ENCODE results near the gene VPS45. TPM values are rescaled to one million over a fixed set of nuclear protein-coding genes. Genes with fewer than 3 reads are reported as not detected.
"Not testable (repeated sequence)": the region's sequence is repeated elsewhere in the genome, so short reads cannot be mapped to it uniquely, and the experiment has no call there.

The VPS45 gene
- total RNA-seq, 1 experiment from 2014 or later, result 48.5 TPM

- no peak for DNase-seq (ENCODE audit: low read depth)
These were observed 93.5 kb downstream of the VPS45 start for GRCh38 chr1:150160964-150161621.

DNA sequence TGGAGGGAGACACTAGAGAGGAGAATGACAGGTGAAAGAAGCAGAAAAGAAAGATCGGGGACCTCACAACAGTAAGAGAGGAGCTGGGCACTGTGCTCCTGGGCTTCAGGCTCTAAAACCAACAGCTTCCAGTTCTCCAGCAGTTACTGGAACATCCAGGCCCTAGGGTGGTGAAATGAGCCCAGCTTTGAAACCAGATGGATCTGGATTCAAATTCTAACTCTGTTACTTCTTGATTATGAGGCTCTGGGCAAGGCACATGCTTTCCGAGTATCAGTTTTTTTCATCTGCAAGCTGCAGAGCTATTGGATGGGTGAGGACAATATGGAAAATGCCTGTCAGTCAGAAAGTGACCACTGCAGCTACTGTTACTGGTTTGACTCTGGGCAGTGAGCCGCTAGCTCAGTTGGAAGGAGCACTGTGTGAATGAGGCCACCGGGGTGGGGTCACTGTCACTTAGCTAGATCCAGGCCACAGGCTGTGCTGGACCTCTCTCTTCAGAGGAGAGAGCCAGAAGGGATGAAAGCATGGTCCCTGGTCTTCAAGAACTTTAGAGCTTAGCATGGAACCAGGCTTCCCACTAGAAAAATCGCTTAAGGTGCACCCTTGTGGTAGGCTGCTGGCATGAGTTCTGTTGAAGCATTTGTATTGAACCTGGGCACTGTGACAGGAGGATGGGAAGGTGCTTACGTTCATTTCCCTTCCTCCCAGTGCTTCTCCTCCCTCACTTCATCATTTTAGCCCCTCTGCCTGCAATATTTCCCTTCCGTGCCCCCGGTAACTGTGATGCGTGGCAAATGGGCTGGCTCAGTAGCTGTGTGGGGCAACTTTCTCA, 94.4 kb downstream of the VPS45 start:
- peak; percentile 46 for DNase-seq (ENCODE audit: low read depth)

DNA sequence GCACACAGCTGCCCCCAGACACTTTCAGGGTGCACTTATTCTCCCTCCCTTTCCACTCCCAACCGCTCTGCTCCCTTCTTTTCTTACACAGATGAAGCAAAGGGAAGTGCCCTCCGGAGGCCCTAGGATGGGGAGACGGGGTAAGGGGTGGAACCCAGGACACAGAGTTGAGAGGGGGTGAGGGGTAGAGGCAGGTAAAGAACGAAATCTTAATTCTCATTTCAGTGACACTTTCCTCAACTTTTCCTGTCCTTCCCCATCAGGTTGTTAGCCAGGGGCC, 94.9 kb downstream of the VPS45 start:
- DNase-seq (ENCODE audit: low read depth), result no peak

GRCh38 chr1:150162862-150163706, 95.5 kb downstream of the VPS45 start:
- DNase-seq (ENCODE audit: low read depth), result peak; percentile 98

DNA sequence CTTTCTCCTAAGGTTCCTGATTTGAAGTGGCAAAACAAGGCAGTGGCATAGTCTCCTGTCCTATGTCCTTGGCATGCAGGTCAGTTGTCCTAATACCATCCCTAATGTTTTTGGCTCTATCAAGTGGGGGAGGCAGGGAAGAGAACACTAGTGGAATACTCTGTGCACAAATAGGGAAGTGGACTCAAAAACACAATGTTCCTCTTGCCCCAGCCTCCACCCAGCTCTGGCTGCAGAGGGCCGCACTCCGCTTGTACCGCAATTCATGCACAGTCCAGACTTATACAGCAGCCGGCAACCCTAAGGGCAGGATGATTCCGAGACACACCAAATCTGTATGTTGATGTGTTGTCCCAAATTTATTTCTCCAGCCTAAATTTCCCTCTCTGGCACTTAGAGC, 96.6 kb downstream of the VPS45 start:
- DNase-seq (ENCODE audit: low read depth), result no peak

- no peak for DNase-seq (ENCODE audit: low read depth)
These were observed 97.2 kb downstream of the VPS45 start for GRCh38 chr1:150164779-150165178.

- DNase-seq (ENCODE audit: low read depth), result peak; percentile 53
These were observed 98.3 kb downstream of the VPS45 start for GRCh38 chr1:150165622-150166612.

DNA sequence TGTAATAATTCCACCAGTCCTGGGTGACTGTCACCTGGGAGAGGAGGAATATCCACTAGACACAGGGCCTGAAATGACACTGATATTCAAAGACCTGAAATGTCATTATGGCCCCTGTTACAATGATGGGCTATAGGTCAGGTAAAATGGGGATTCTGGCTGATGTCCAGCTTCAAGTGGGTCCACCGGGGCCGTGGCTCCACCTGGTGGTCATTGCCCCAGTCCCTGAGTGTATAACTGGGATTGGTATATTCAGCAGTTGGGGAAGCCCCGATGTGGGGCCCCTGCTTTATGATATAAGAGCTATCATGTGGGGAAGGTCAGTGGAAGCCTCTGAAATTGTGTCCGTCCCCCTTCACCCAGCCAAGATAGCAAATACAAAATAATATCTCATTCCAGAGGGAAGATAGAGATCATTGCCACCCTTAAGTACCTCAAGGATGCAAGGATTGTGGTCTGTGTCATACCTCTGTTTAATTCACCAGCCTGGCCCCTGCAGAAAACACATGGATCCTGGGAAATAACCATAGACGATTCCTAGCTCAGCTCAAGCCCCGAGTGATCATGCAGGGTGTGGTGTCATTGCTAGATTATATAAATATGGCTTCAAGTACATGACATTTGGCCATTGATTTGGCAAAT, 101.5 kb downstream of the VPS45 start:
- DNase-seq (ENCODE audit: low read depth), result peak; percentile 73

GRCh38 chr1:150171801-150172200, 104.2 kb downstream of the VPS45 start:
- no peak for DNase-seq (ENCODE audit: low read depth)

DNA sequence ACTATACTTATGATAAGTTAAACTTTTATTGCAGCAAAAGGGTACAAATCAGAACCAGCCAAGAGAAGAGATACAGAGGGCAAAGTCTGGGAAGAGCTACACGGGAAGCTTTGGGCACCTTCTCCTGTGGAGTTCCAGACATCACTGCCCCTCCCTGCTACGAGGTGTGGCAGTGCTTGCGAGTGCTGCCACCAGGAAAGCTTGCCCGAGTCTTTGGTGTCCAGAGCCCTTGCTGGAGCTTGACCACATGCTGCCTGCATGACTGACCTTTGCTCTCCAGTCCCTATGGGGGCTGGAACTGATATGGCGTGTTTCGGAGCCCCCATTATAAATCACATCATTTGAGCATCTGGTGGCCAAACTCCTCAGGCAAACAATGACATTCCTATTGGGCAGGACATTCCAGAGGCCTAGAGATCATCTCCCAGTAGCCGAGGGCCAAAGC, 105.6 kb downstream of the VPS45 start:
- no peak for DNase-seq (ENCODE audit: low read depth)

GRCh38 chr1:150176593-150176992, 109.0 kb downstream of the VPS45 start:
- no peak for DNase-seq (ENCODE audit: low read depth)

DNA sequence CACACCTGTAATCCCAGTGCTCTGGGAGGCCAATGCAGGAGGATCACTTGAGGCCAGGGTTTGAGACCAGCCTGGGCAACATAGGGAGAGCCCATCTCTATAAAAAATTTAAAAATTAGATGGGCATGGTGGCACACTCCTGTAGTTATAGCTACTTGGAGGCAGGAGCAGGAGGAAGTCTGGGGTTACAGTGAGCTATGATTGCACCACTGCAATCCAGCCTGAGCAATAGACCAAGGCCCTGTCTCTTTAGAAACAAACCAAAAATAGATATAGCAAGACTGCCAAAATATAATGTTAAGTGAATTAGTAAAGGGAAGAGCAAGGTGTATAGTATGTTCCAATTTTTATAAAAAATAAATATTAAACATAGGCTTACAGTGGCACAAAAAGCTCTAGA, 111.0 kb downstream of the VPS45 start:
- DNase-seq (ENCODE audit: low read depth), result no peak

- DNase-seq (ENCODE audit: low read depth), result no peak
These were observed 112.3 kb downstream of the VPS45 start for GRCh38 chr1:150179867-150180266.

DNA sequence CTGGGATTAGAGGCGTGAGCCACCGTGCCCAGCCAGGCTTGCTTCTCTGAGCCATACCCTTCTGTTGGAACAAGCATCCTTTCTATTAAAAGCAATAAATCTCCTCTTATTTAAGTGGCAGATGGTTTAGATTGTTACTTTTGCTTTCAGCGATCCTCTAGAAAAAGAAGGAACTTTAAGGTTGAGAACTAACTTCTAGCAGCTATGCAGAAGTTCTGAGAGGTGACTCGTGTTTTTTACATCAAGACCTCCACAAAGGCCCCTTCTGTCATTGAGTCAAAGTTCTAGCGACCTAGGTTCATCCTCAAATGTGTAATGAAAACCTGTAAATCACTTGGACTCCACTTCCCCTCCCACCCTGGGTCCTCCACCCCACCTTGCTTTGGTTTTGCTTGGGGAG, 112.9 kb downstream of the VPS45 start:
- DNase-seq (ENCODE audit: low read depth), result no peak

DNA sequence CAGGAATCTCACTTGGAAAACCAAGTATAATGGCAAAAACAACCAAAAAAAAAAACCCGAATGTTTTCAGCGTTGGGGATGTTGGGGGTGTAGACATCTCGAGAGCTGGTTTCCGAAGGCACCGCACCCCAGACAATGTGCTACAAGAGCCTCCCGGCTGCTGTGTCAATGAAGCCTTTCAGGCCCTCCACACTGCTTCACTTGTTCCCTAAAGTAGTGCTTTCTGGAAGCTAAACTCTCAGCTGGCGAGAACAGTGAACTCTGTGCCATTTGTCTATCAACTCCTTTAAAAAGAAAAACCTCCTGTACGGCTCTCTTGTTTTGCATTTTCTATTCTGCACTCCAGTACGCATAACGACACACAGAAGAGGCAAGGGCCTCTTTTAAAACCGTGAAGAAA, 114.7 kb downstream of the VPS45 start:
- DNase-seq (ENCODE audit: low read depth), result no peak

DNA sequence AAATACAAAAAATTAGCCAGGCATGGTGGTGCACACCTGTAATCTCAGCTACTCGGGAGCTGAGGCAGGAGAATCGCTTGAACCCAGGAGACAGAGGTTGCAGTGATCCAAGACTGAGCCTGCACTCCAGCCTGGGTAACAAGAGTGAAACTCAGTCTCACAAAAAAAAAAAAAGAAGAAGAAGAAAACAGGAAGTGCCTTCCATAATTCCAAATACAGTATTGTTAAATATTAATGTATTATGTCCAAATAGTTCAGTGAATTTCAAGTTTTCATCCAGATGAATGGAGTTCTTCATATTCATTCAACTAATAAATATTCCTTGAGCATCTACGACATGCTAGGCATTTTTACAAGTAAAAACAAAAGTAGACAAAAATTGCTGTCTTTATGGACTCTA, 115.5 kb downstream of the VPS45 start:
- DNase-seq (ENCODE audit: low read depth), result no peak

DNA sequence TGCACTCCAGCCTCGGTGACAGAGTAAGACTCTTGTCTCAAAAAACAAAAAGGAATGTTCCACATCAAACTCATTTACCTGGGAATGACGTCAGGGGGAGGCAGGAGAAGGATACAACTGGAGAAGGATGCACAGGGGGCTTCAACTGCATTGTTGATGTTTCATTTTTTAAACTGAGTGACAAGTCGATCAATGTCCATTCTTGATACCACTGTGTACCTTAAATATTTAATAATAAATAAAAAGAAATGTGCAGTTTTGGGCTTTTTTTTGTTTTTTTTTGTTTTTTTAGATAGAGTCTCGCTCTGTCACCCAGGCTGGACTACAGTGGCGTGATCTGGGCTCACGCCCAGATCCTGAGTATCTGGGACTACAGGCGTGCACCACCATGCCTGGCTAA, 117.9 kb downstream of the VPS45 start:
- DNase-seq (ENCODE audit: low read depth), result no peak

GRCh38 chr1:150186438-150186788, 118.8 kb downstream of the VPS45 start:
- DNase-seq (ENCODE audit: low read depth), result not testable (repeated sequence)

GRCh38 chr1:150186789-150187559, 119.4 kb downstream of the VPS45 start:
- peak; percentile 57 for DNase-seq (ENCODE audit: low read depth)

GRCh38 chr1:150187560-150187931, 120.0 kb downstream of the VPS45 start:
- DNase-seq (ENCODE audit: low read depth), result no peak
